ENCODE data around the gene FBXO38. TPM values are rescaled to one million over a fixed set of nuclear protein-coding genes. Genes with fewer than 3 reads are reported as not detected.

FBXO38 gene
- total RNA-seq, 1 donor from 2014 or later: 38.8 TPM

GRCh38 chr5:148343603-148344487, 39.9 kb upstream of the FBXO38 start:
- H3K27me3 ChIP-seq (ENCODE audit: insufficient read depth, low read length): no peaks in the 10 kb centered on the region

GRCh38 chr5:148347706-148348105, 36.1 kb upstream of the FBXO38 start:
- no peak overlapping the region for H3K4me3 ChIP-seq (ENCODE audit: insufficient read depth, low read depth, low read length)
- H3K27me3 Mint-ChIP-seq (ENCODE audit: low read depth, unreplicated experiment): no peaks in the 10 kb centered on the region
- DNase-seq (ENCODE audit: low read depth) (no peak), FAIRE-seq (no peak)
- no peaks in the 10 kb centered on the region for H3K79me2 ChIP-seq (ENCODE audit: insufficient read depth, low read length)
- peaks cover 6% of the 10 kb centered on the region for H3K4me1 Mint-ChIP-seq (ENCODE audit: low read depth, unreplicated experiment)
- no peaks in the 10 kb centered on the region for H3K36me3 Mint-ChIP-seq (ENCODE audit: low read depth, unreplicated experiment)
- no peaks in the 10 kb centered on the region for H3K9me3 ChIP-seq (ENCODE audit: insufficient read depth, low read depth, low read length)
- H3K36me3 ChIP-seq (ENCODE audit: insufficient read depth, low read length): no peaks in the 10 kb centered on the region
- no peaks in the 10 kb centered on the region for H4K20me1 ChIP-seq (ENCODE audit: insufficient read depth, low read length)
- H3K27ac Mint-ChIP-seq (ENCODE audit: unreplicated experiment): no peak overlapping the region
- no peak for TF ChIP-seq CTCF (IDR thresholded peaks at IDR 0.05; ENCODE audit: insufficient read depth, low read depth, low read length)
- TF ChIP-seq EZH2 (IDR thresholded peaks at IDR 0.05; ENCODE audit: insufficient read depth, low read length): no peak
- no peak overlapping the region for H3K27ac ChIP-seq (ENCODE audit: low read depth, low read length)
- no peak overlapping the region for H2AFZ ChIP-seq (ENCODE audit: low read depth, low read length)
- peaks cover 4% of the 10 kb centered on the region for H3K9me3 Mint-ChIP-seq (ENCODE audit: unreplicated experiment)
- H3K4me3 Mint-ChIP-seq (ENCODE audit: unreplicated experiment): no peak overlapping the region
- H3K4me1 ChIP-seq (ENCODE audit: insufficient read depth, low read length): no peaks in the 10 kb centered on the region
- H3K4me2 ChIP-seq (ENCODE audit: low read length): no peak overlapping the region
- H3K27me3 ChIP-seq (ENCODE audit: insufficient read depth, low read length): no peaks in the 10 kb centered on the region
- no peak overlapping the region for H3K9ac ChIP-seq (ENCODE audit: low read length)

More at GRCh38 chr5:148343603-148344487, 39.9 kb upstream of the FBXO38 start:
- no peak overlapping the region for H3K4me2 ChIP-seq (ENCODE audit: low read length)
- H3K4me3 ChIP-seq (ENCODE audit: insufficient read depth, low read depth, low read length): no peak overlapping the region
- no peaks in the 10 kb centered on the region for H3K79me2 ChIP-seq (ENCODE audit: insufficient read depth, low read length)
- no peaks in the 10 kb centered on the region for H3K4me1 ChIP-seq (ENCODE audit: insufficient read depth, low read length)
- TF ChIP-seq EZH2 (IDR thresholded peaks at IDR 0.05; ENCODE audit: insufficient read depth, low read length) (no peak), CTCF (IDR thresholded peaks at IDR 0.05; ENCODE audit: insufficient read depth, low read depth, low read length) (no peak)
- H3K27ac ChIP-seq (ENCODE audit: low read depth, low read length): no peak overlapping the region
- H3K36me3 ChIP-seq (ENCODE audit: insufficient read depth, low read length): no peaks in the 10 kb centered on the region
- H3K36me3 Mint-ChIP-seq (ENCODE audit: low read depth, unreplicated experiment): no peaks in the 10 kb centered on the region
- no peaks in the 10 kb centered on the region for H3K27me3 Mint-ChIP-seq (ENCODE audit: low read depth, unreplicated experiment)
- no peak overlapping the region for H3K9ac ChIP-seq (ENCODE audit: low read length)
- no peak overlapping the region for H3K4me3 Mint-ChIP-seq (ENCODE audit: unreplicated experiment)
- H3K4me1 Mint-ChIP-seq (ENCODE audit: low read depth, unreplicated experiment): no peaks in the 10 kb centered on the region
- no peak overlapping the region for H2AFZ ChIP-seq (ENCODE audit: low read depth, low read length)
- DNase-seq (ENCODE audit: low read depth) (no peak), FAIRE-seq (no peak)
- H3K27ac Mint-ChIP-seq (ENCODE audit: unreplicated experiment): peak overlapping the region; percentile 77
- no peaks in the 10 kb centered on the region for H4K20me1 ChIP-seq (ENCODE audit: insufficient read depth, low read length)
- H3K9me3 Mint-ChIP-seq (ENCODE audit: unreplicated experiment): no peaks in the 10 kb centered on the region
- H3K9me3 ChIP-seq (ENCODE audit: insufficient read depth, low read depth, low read length): no peaks in the 10 kb centered on the region

- FAIRE-seq: no peak
These were observed 31.1 kb upstream of the FBXO38 start for GRCh38 chr5:148352696-148353095.

More at GRCh38 chr5:148352696-148353095, 31.1 kb upstream of the FBXO38 start:
- H3K79me2 ChIP-seq (ENCODE audit: insufficient read depth, low read length): no peaks in the 10 kb centered on the region
- no peaks in the 10 kb centered on the region for H3K9me3 ChIP-seq (ENCODE audit: insufficient read depth, low read depth, low read length)
- no peaks in the 10 kb centered on the region for H3K36me3 Mint-ChIP-seq (ENCODE audit: low read depth, unreplicated experiment)
- no peak overlapping the region for H3K4me3 ChIP-seq (ENCODE audit: insufficient read depth, low read depth, low read length)
- H4K20me1 ChIP-seq (ENCODE audit: insufficient read depth, low read length): no peaks in the 10 kb centered on the region
- peaks cover 8% of the 10 kb centered on the region for H3K4me1 Mint-ChIP-seq (ENCODE audit: low read depth, unreplicated experiment)
- no peak overlapping the region for H3K27ac Mint-ChIP-seq (ENCODE audit: unreplicated experiment)
- no peak overlapping the region for H2AFZ ChIP-seq (ENCODE audit: low read depth, low read length)
- no peaks in the 10 kb centered on the region for H3K27me3 ChIP-seq (ENCODE audit: insufficient read depth, low read length)
- no peak overlapping the region for H3K9ac ChIP-seq (ENCODE audit: low read length)
- H3K27me3 Mint-ChIP-seq (ENCODE audit: low read depth, unreplicated experiment): no peaks in the 10 kb centered on the region
- no peaks in the 10 kb centered on the region for H3K4me1 ChIP-seq (ENCODE audit: insufficient read depth, low read length)
- no peak overlapping the region for H3K4me3 Mint-ChIP-seq (ENCODE audit: unreplicated experiment)
- H3K4me2 ChIP-seq (ENCODE audit: low read length): no peak overlapping the region
- H3K9me3 Mint-ChIP-seq (ENCODE audit: unreplicated experiment): peaks cover 4% of the 10 kb centered on the region
- H3K27ac ChIP-seq (ENCODE audit: low read depth, low read length): no peak overlapping the region
- no peak for TF ChIP-seq EZH2 (IDR thresholded peaks at IDR 0.05; ENCODE audit: insufficient read depth, low read length)
- no peak for TF ChIP-seq CTCF (IDR thresholded peaks at IDR 0.05; ENCODE audit: insufficient read depth, low read depth, low read length)
- no peaks in the 10 kb centered on the region for H3K36me3 ChIP-seq (ENCODE audit: insufficient read depth, low read length)
- DNase-seq (ENCODE audit: low read depth): no peak
